Kidney (tissue), 14 donors: ENCODE measurements around the gene TTC27. TPM values are rescaled to one million over a fixed set of nuclear protein-coding genes. Genes with fewer than 3 reads are reported as not detected.

ENCODE experiments used
- DNase-seq, 5 donors: peaks; one replicate each; pipeline ENCODE4 v3.0.0-alpha.2; 2013 to 2020
- FAIRE-seq: peaks from 2 replicates; lab custom pipeline; 2012; peaks lifted over from hg19 to GRCh38; lab: Jason Lieb, UNC
- H3K27ac ChIP-seq, 2 donors: one replicate each; pipeline ENCODE4 v1.7.0; 2013; ENCODE audit warnings: low read depth in 2 of 2, low read length in 2 of 2, inconsistent platforms in 1 of 2
- H3K27me3 ChIP-seq: one replicate; pipeline ENCODE4 v1.7.1; 2013; ENCODE audit warnings: low read length, inconsistent platforms; ENCODE audit not compliant: control insufficient read depth, insufficient read depth
- H3K36me3 ChIP-seq, 3 donors: one replicate each; pipeline versions ENCODE4 v1.7.0 to v1.7.1; 2013; ENCODE audit warnings: low read length in 3 of 3, control low read depth in 1 of 3, inconsistent platforms in 1 of 3; ENCODE audit not compliant: insufficient read depth in 3 of 3, control insufficient read depth in 2 of 3
- H3K4me1 ChIP-seq, 3 donors: one replicate each; pipeline versions ENCODE4 v1.7.0 to v1.7.1; 2013; ENCODE audit warnings: low read length in 3 of 3, inconsistent platforms in 1 of 3, low read depth in 1 of 3; ENCODE audit not compliant: control insufficient read depth in 2 of 3, insufficient read depth in 2 of 3
- H3K4me3 ChIP-seq, 3 donors: one replicate each; pipeline versions ENCODE4 v1.7.0 to v1.8.1; 2013; ENCODE audit warnings: low read length in 3 of 3, control low read depth in 1 of 3, inconsistent platforms in 1 of 3
- H3K9ac ChIP-seq, 3 donors: one replicate each; pipeline versions ENCODE4 v1.7.0 to v1.7.1; 2013; ENCODE audit warnings: low read length in 3 of 3, control low read depth in 1 of 3, inconsistent platforms in 1 of 3
- H3K9me3 ChIP-seq, 3 donors: one replicate each; pipeline versions ENCODE4 v1.7.0 to v1.7.1; 2013; ENCODE audit warnings: low read length in 3 of 3, control low read depth in 1 of 3, inconsistent platforms in 1 of 3; ENCODE audit not compliant: control insufficient read depth in 2 of 3, insufficient read depth in 1 of 3
- CTCF ChIP-seq: IDR thresholded peaks from 3 replicates; pipeline ENCODE4 v1.5.1; 2012; ENCODE audit warnings: mild to moderate bottlenecking, moderate library complexity, borderline replicate concordance; ENCODE audit not compliant: insufficient read depth; ENCODE audit errors: extremely low read depth
- intact Hi-C: fragments of 100-400 bp; cut with DNase I; formaldehyde crosslinking; loops from one replicate; pipeline ENCODE4 v1.11.1; 2022
- polyA plus RNA-seq: library from polyadenylated mRNA; stranded (reverse); fragments of 350-450 nt; fragmentation: Illumina TruSeq; extraction: RNeasy Lipid Tissue Mini Kit (QIAGEN cat#74804); gene quantifications from one replicate; pipeline ENCODE4 v1.2.3, GENCODE V29; 2014; ENCODE audit warnings: low read depth, low replicate concordance; ENCODE audit not compliant: insufficient read depth
- total RNA-seq: library from RNA; stranded (reverse); fragmentation: NEBNext Ultra II Directional; extraction: Animal tissue kit (Norgen Biotek cat#: 25700); gene quantifications from one replicate; pipeline ENCODE4 v1.2.1, GENCODE V29; 2021
- donor health status: control.
- donor health status: control.
- donor health status: control.
- donor health status: control.
- donor health status: control.
- donor health status: DM: yes; HTN: yes; CAD: no.
- donor health status: Normal renal cell carcinoma (clear cell type).

Gene TTC27
- total and polyA plus RNA-seq, 2 donors from 2014 or later, result 8.0 to 19.7 TPM

- Histone ChIP-seq H3K27ac (no peak overlapping the region), H3K9me3 (no peaks in the 10 kb centered on the region), H3K36me3 (peaks cover 0 to 4% (median 0%) of the 10 kb centered on the region in 3 donors), H3K9ac (no peak overlapping the region), H3K27me3 (no peaks in the 10 kb centered on the region), H3K4me1 (no peaks in the 10 kb centered on the region), H3K4me3 (no peak overlapping the region)
- DNase-seq, result no peak
- intact Hi-C loops, result no loop called here
- FAIRE-seq, result no peak
- no peak for TF ChIP-seq CTCF
These were observed 38.9 kb downstream of the TTC27 start for GRCh38 chr2:32666704-32667103.

DNA sequence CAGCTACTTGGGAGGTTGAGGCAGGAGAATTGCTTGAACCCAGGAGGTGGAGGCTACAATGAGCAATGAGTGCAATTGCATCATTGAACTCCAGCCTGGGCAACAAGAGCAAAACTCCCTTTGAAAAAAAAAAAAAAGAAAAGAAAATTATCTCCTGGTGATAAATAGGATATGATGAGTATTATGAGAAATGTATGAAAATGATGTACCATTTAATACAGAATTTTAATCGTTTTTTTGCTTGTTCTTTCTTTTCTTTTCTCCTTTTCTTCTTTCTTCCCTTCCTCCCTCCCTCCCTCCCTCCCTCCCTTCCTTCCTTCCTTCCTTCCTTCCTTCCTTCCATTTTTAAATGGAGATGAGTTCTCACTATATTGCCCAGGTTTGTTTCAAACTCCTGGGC, 40.4 kb downstream of the TTC27 start:
- Histone ChIP-seq H3K27me3 (no peaks in the 10 kb centered on the region), H3K9me3 (no peaks in the 10 kb centered on the region), H3K27ac (no peak overlapping the region), H3K36me3 (peaks cover 0 to 4% (median 0%) of the 10 kb centered on the region in 3 donors), H3K4me3 (no peak overlapping the region), H3K4me1 (no peaks in the 10 kb centered on the region), H3K9ac (no peak overlapping the region)
- no peak for FAIRE-seq
- no peak for TF ChIP-seq CTCF
- intact Hi-C loops, result no loop called here
- DNase-seq, result no peak

DNA sequence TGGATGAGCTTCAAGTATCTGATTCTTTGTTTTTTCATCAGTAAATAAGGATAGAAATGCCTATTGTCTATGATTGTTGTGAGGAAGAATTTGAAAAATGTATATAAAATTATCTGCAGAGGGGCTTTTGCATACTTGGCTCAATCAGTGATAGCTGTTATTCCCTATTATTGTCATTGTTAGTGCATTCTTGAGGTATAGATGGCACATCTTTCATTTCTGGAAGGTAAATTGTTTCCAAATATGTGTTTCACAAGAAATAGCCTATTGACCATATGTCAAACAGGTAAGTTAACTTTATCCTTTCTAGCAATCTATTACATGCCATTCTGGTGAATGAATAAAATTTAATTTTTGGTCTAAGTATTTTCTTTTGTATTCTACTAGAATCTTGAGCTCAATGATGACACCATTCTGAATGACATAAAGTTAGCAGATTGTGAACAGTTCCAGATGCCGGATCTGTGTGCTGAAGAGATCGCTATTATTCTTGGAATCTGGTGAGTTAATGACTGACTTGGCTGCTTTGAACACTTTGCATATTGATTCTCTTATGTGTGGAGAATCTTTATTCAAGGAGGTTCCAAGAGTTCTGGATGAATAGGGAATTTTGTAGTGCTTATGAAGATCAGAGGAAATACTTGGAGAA, 44.2 kb downstream of the TTC27 start:
- DNase-seq (no peak), FAIRE-seq (no peak)
- intact Hi-C loops, result no loop called here
- no peaks in the 10 kb centered on the region for H3K9me3 ChIP-seq
- no peaks in the 10 kb centered on the region for H3K4me1 ChIP-seq
- no peak for TF ChIP-seq CTCF
- H3K36me3 ChIP-seq, result no peaks in the 10 kb centered on the region
- no peak overlapping the region for H3K27ac ChIP-seq
- H3K4me3 ChIP-seq, result no peak overlapping the region
- H3K27me3 ChIP-seq, result no peaks in the 10 kb centered on the region
- no peak overlapping the region for H3K9ac ChIP-seq

- no peaks in the 10 kb centered on the region for H3K9me3 ChIP-seq
- H3K9ac ChIP-seq, result no peak overlapping the region
- H3K27ac ChIP-seq, result no peak overlapping the region
- no peaks in the 10 kb centered on the region for H3K27me3 ChIP-seq
- TF ChIP-seq CTCF, result no peak
- H3K4me1 ChIP-seq, result no peaks in the 10 kb centered on the region
- intact Hi-C loops, result no loop called here
- no peaks in the 10 kb centered on the region for H3K36me3 ChIP-seq
- no peak overlapping the region for H3K4me3 ChIP-seq
- FAIRE-seq (no peak), DNase-seq (peak in 1 of 5 donors; percentile 17)
These were observed 51.0 kb downstream of the TTC27 start for GRCh38 chr2:32678825-32679224.
